Measurements from ENCODE around the gene FBXW8.

Gene FBXW8

GRCh38 chr12:116870306-116870705 lies 40.4 kb upstream of the FBXW8 start:
- no peaks in the 10 kb centered on the region for H4K20me1 ChIP-seq (ENCODE audit: insufficient read depth, low read length)
- H3K36me3 ChIP-seq (replicated peaks; ENCODE audit: insufficient read depth, low read length) = no peaks in the 10 kb centered on the region
- no peak overlapping the region for H3K4me2 ChIP-seq (ENCODE audit: low read depth, low read length)
- no peak for TF ChIP-seq EZH2 (optimal IDR thresholded peaks at IDR 0.05; ENCODE audit: low read depth, low read length)
- TF ChIP-seq CTCF (IDR thresholded peaks at IDR 0.05; ENCODE audit: low read length) = no peak
- no peak for TF ChIP-seq EZH2phosphoT487 (IDR thresholded peaks at IDR 0.05; ENCODE audit: low read length)
- DNase-seq = no peak
- no peak overlapping the region for H3K27ac ChIP-seq (ENCODE audit: low read length)
- no peaks in the 10 kb centered on the region for H3K9me2 ChIP-seq (replicated peaks; ENCODE audit: insufficient read depth, low read length)
- H3K4me3 ChIP-seq (ENCODE audit: low read length) = no peak overlapping the region
- no peaks in the 10 kb centered on the region for H3K27me3 ChIP-seq (replicated peaks; ENCODE audit: insufficient read depth, low read length)
- no peak overlapping the region for H2AFZ ChIP-seq (ENCODE audit: low read length)
- H3K79me2 ChIP-seq (ENCODE audit: low read length) = no peaks in the 10 kb centered on the region
- no peaks in the 10 kb centered on the region for H3K9me3 ChIP-seq (replicated peaks; ENCODE audit: insufficient read depth, low read length)
- H3F3A ChIP-seq (ENCODE audit: insufficient read depth, low read length) = no peaks in the 10 kb centered on the region
- H3K9ac ChIP-seq (ENCODE audit: low read length) = no peak overlapping the region
- no peaks in the 10 kb centered on the region for H3K4me1 ChIP-seq (ENCODE audit: low read length)

- Histone ChIP-seq H3K9me2 (replicated peaks; ENCODE audit: insufficient read depth, low read length) (no peaks in the 10 kb centered on the region), H3K4me1 (ENCODE audit: low read length) (no peaks in the 10 kb centered on the region), H3K9me3 (replicated peaks; ENCODE audit: insufficient read depth, low read length) (no peaks in the 10 kb centered on the region), H3K36me3 (replicated peaks; ENCODE audit: insufficient read depth, low read length) (no peaks in the 10 kb centered on the region), H3K4me3 (ENCODE audit: low read length) (no peak overlapping the region), H3K79me2 (ENCODE audit: low read length) (no peaks in the 10 kb centered on the region), H3K27ac (ENCODE audit: low read length) (no peak overlapping the region), H3K27me3 (replicated peaks; ENCODE audit: insufficient read depth, low read length) (no peaks in the 10 kb centered on the region), H3F3A (ENCODE audit: insufficient read depth, low read length) (no peaks in the 10 kb centered on the region), H4K20me1 (ENCODE audit: insufficient read depth, low read length) (no peaks in the 10 kb centered on the region), H2AFZ (ENCODE audit: low read length) (no peak overlapping the region), H3K9ac (ENCODE audit: low read length) (no peak overlapping the region), H3K4me2 (ENCODE audit: low read depth, low read length) (no peak overlapping the region)
- no peak for DNase-seq
- no peak for TF ChIP-seq CTCF (IDR thresholded peaks at IDR 0.05; ENCODE audit: low read length)
- TF ChIP-seq EZH2 (optimal IDR thresholded peaks at IDR 0.05; ENCODE audit: low read depth, low read length) = no peak
- TF ChIP-seq EZH2phosphoT487 (IDR thresholded peaks at IDR 0.05; ENCODE audit: low read length) = no peak
Measured at GRCh38 chr12:116874324-116874995, 36.3 kb upstream of the FBXW8 start.

- Histone ChIP-seq H3K4me2 (ENCODE audit: low read depth, low read length) (no peak overlapping the region), H3K9ac (ENCODE audit: low read length) (no peak overlapping the region), H4K20me1 (ENCODE audit: insufficient read depth, low read length) (no peaks in the 10 kb centered on the region), H3F3A (ENCODE audit: insufficient read depth, low read length) (no peaks in the 10 kb centered on the region), H3K9me2 (replicated peaks; ENCODE audit: insufficient read depth, low read length) (no peaks in the 10 kb centered on the region), H3K4me1 (ENCODE audit: low read length) (no peaks in the 10 kb centered on the region), H3K9me3 (replicated peaks; ENCODE audit: insufficient read depth, low read length) (no peaks in the 10 kb centered on the region), H3K27ac (ENCODE audit: low read length) (no peak overlapping the region), H3K27me3 (replicated peaks; ENCODE audit: insufficient read depth, low read length) (peaks cover 5% of the 10 kb centered on the region), H2AFZ (ENCODE audit: low read length) (no peak overlapping the region), H3K4me3 (ENCODE audit: low read length) (no peak overlapping the region), H3K36me3 (replicated peaks; ENCODE audit: insufficient read depth, low read length) (no peaks in the 10 kb centered on the region), H3K79me2 (ENCODE audit: low read length) (no peaks in the 10 kb centered on the region)
- no peak for DNase-seq
- no peak for TF ChIP-seq EZH2 (optimal IDR thresholded peaks at IDR 0.05; ENCODE audit: low read depth, low read length)
- TF ChIP-seq CTCF (IDR thresholded peaks at IDR 0.05; ENCODE audit: low read length) = no peak
- TF ChIP-seq EZH2phosphoT487 (IDR thresholded peaks at IDR 0.05; ENCODE audit: low read length) = no peak
Measured at GRCh38 chr12:116876151-116876869, 34.4 kb upstream of the FBXW8 start.

Measured in MM.1S (cell line).